ENCODE results near the gene IL1RN. TPM values are rescaled to one million over a fixed set of nuclear protein-coding genes. Genes with fewer than 3 reads are reported as not detected.
A peak's percentile ranks its signal among the peaks of the same experiment; 100 is the strongest.

The IL1RN gene
- total and polyA plus RNA-seq, 2 of the 13 experiments (the other 11 are each of a cell fraction or from before 2014, with no cell fraction given) = 21.2 to 101 TPM

- TF ChIP-seq BHLHE40 (IDR thresholded peaks at IDR 0.05; ENCODE audit: low read length) (no peak), ATF7-NPFF (CRISPR knock-in tag; IDR thresholded peaks at IDR 0.05; ENCODE audit: low read depth) (no peak), SPEN (CRISPR knock-in tag; IDR thresholded peaks at IDR 0.05; ENCODE audit: low read depth) (no peak; the same call in 1 of the 2 replicates), ZBTB25 (CRISPR knock-in tag; IDR thresholded peaks at IDR 0.05) (no peak), HNF4A (CRISPR knock-in tag; IDR thresholded peaks at IDR 0.05) (peak; percentile 77), ZNF260 (CRISPR knock-in tag; IDR thresholded peaks at IDR 0.05; ENCODE audit: borderline replicate concordance, low read depth) (no peak), MIXL1 (CRISPR knock-in tag; IDR thresholded peaks at IDR 0.05) (no peak), SALL2 (CRISPR knock-in tag; IDR thresholded peaks at IDR 0.05) (no peak), DR1 (CRISPR knock-in tag; IDR thresholded peaks at IDR 0.05) (no peak), PHB2 (IDR thresholded peaks at IDR 0.05; ENCODE audit: partially characterized antibody) (no peak), ZSCAN21 (CRISPR knock-in tag; IDR thresholded peaks at IDR 0.05; ENCODE audit: borderline replicate concordance) (no peak), ZFP1 (CRISPR knock-in tag; IDR thresholded peaks at IDR 0.05) (no peak), ZNF468 (CRISPR knock-in tag; IDR thresholded peaks at IDR 0.05) (no peak), KAT8 (CRISPR knock-in tag; IDR thresholded peaks at IDR 0.05) (0 out of 2 replicates have a peak, but pooled peaks have one; percentile 9), ZFP91 (CRISPR knock-in tag; IDR thresholded peaks at IDR 0.05; ENCODE audit: borderline replicate concordance) (0 out of 2 replicates have a peak, but pooled peaks have one; percentile 16), ZNF24 (IDR thresholded peaks at IDR 0.05) (no peak), POLR2A (IDR thresholded peaks at IDR 0.05; ENCODE audit: insufficient read depth in 1 of 2, low read depth in 2 of 2, low read length in 2 of 2) (no peak), JUND (CRISPR knock-in tag; IDR thresholded peaks at IDR 0.05) (no peak), ATF7 (IDR thresholded peaks at IDR 0.05) (no peak), ATF7 (CRISPR knock-in tag; IDR thresholded peaks at IDR 0.05) (no peak), ZNF501 (CRISPR knock-in tag; IDR thresholded peaks at IDR 0.05) (no peak; the same call in 1 of the 2 replicates), ZNF790 (CRISPR knock-in tag; IDR thresholded peaks at IDR 0.05; ENCODE audit: borderline replicate concordance) (no peak), GFI1 (CRISPR knock-in tag; IDR thresholded peaks at IDR 0.05; ENCODE audit: borderline replicate concordance) (no peak), BCL6 (CRISPR knock-in tag; IDR thresholded peaks at IDR 0.05) (0 out of 2 replicates have a peak, but pooled peaks have one; percentile 15), ZNF281 (CRISPR knock-in tag; IDR thresholded peaks at IDR 0.05; ENCODE audit: borderline replicate concordance) (no peak), ZMYM4 (CRISPR knock-in tag; IDR thresholded peaks at IDR 0.05) (no peak), STAT5B (CRISPR knock-in tag; IDR thresholded peaks at IDR 0.05) (no peak)
These were observed 30.7 kb downstream of the IL1RN start (continued) for GRCh38 chr2:113157897-113158753.
